EH (cell line): ENCODE results near the gene ARMC9.
"Not testable (repeated sequence)": the region's sequence is repeated elsewhere in the genome, so short reads cannot be mapped to it uniquely, and the experiment has no call there.

Experiments used
- DNase-seq: peaks from one replicate; pipeline ENCODE4 v3.0.0-alpha.2; 2015; ENCODE audit warnings: low read depth

Gene ARMC9

GRCh38 chr2:231287696-231288095 is 89.3 kb downstream of the ARMC9 start:
- DNase-seq, result no peak

- DNase-seq, result no peak
Measured at GRCh38 chr2:231288590-231288989, 90.2 kb downstream of the ARMC9 start.

- no peak for DNase-seq
Measured at GRCh38 chr2:231290321-231291015, 92.0 kb downstream of the ARMC9 start.

GRCh38 chr2:231292472-231293134 is 94.2 kb downstream of the ARMC9 start:
- no peak for DNase-seq

GRCh38 chr2:231293163-231293562 is 94.7 kb downstream of the ARMC9 start:
- DNase-seq, result no peak

- DNase-seq, result no peak
Measured at GRCh38 chr2:231294116-231294515, 95.7 kb downstream of the ARMC9 start.

- DNase-seq, result no peak
Measured at GRCh38 chr2:231294571-231295362, 96.3 kb downstream of the ARMC9 start.

GRCh38 chr2:231295363-231295655 is 96.9 kb downstream of the ARMC9 start:
- no peak for DNase-seq

GRCh38 chr2:231296401-231296974 is 98.1 kb downstream of the ARMC9 start:
- DNase-seq, result no peak

GRCh38 chr2:231297108-231297908 is 98.9 kb downstream of the ARMC9 start:
- peak; percentile 67 for DNase-seq

GRCh38 chr2:231298091-231298490 is 99.7 kb downstream of the ARMC9 start:
- no peak for DNase-seq

- DNase-seq, result no peak
Measured at GRCh38 chr2:231299267-231299666, 100.8 kb downstream of the ARMC9 start.

GRCh38 chr2:231300020-231300721 is 101.7 kb downstream of the ARMC9 start:
- no peak for DNase-seq

GRCh38 chr2:231300722-231301076 is 102.3 kb downstream of the ARMC9 start:
- DNase-seq, result no peak

- DNase-seq, result not testable (repeated sequence)
Measured at GRCh38 chr2:231304259-231304658, 105.8 kb downstream of the ARMC9 start.

GRCh38 chr2:231305221-231305620 is 106.8 kb downstream of the ARMC9 start:
- no peak for DNase-seq

GRCh38 chr2:231306791-231307393 is 108.5 kb downstream of the ARMC9 start:
- no peak for DNase-seq

GRCh38 chr2:231308219-231308618 is 109.8 kb downstream of the ARMC9 start:
- no peak for DNase-seq

GRCh38 chr2:231308631-231309428 is 110.4 kb downstream of the ARMC9 start:
- peak; percentile 24 for DNase-seq

- no peak for DNase-seq
Measured at GRCh38 chr2:231312066-231312465, 113.6 kb downstream of the ARMC9 start.
